Esophagus muscularis mucosa (tissue), 4 donors: ENCODE data around the gene PTPN22.

ENCODE experiments used
- EP300 ChIP-seq: sonication (generic); formaldehyde crosslinking; IDR thresholded peaks from one replicate; pipeline ENCODE4 v1.6.1; 2017; ENCODE audit warnings: antibody characterized with exemption
- POLR2A ChIP-seq: fragments of 450-650 bp; IDR thresholded peaks from one replicate; pipeline ENCODE4 v1.6.1; 2017; ENCODE audit warnings: antibody characterized with exemption, moderate library complexity, mild to moderate bottlenecking, low read depth
- POLR2AphosphoS5 ChIP-seq, 2 donors: sonication (generic); formaldehyde crosslinking; IDR thresholded peaks; one replicate each; pipeline ENCODE4 v1.6.1; 2017; ENCODE audit warnings: antibody characterized with exemption in 2 of 2
- TF ChIP-seq, protein P1 (sequence below), 3 experiments: fragments of 200-600 bp in 2 of 3; fragments of 450-650 bp in 1 of 3; sonication (generic) in 2 of 3; IDR thresholded peaks; one replicate each; pipeline ENCODE4 v1.5.1; 2017 to 2019; ENCODE audit warnings: antibody characterized with exemption in 3 of 3, mild to moderate bottlenecking in 2 of 3, moderate library complexity in 1 of 3

DNA sequence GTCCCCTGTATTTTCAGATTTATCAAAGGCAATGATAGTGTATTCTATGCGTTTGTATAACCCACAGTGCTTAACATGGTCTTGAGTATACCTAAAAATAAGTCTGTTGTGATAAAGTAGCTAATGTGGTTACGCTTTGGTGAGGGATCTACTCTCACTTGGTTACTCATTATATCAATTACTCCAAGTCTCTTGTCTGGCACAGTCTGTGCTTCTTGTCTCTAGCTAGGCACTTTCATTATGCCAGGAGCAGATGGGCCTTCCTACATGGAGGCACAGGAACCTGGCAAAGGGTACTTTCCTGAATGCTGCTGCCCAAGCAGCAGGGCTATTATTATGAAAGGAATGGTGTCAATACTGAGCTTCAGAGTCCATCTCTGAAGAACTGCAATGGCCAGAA lies 4.2 kb upstream of the PTPN22 start:
- TF ChIP-seq POLR2AphosphoS5 (IDR thresholded peaks at IDR 0.05), result no peak
- TF ChIP-seq, protein P1, sequence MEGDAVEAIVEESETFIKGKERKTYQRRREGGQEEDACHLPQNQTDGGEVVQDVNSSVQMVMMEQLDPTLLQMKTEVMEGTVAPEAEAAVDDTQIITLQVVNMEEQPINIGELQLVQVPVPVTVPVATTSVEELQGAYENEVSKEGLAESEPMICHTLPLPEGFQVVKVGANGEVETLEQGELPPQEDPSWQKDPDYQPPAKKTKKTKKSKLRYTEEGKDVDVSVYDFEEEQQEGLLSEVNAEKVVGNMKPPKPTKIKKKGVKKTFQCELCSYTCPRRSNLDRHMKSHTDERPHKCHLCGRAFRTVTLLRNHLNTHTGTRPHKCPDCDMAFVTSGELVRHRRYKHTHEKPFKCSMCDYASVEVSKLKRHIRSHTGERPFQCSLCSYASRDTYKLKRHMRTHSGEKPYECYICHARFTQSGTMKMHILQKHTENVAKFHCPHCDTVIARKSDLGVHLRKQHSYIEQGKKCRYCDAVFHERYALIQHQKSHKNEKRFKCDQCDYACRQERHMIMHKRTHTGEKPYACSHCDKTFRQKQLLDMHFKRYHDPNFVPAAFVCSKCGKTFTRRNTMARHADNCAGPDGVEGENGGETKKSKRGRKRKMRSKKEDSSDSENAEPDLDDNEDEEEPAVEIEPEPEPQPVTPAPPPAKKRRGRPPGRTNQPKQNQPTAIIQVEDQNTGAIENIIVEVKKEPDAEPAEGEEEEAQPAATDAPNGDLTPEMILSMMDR (IDR thresholded peaks at IDR 0.05), result no peak
- TF ChIP-seq POLR2A, result no peak
- TF ChIP-seq EP300, result no peak
